Activated CD4-positive, alpha-beta T cell treated with anti-CD3 and anti-CD28 coated beads, Interleukin-2, Interleukin-4, amounts not matched to agents 100 ng/mL and 50 ng/mL, durations not matched to agents 16 hours and 8 hours (primary cell): ENCODE results near the gene RETSAT.
"Not testable (repeated sequence)": the region's sequence is repeated elsewhere in the genome, so short reads cannot be mapped to it uniquely, and the experiment has no call there.

Experiments used
- DNase-seq: peaks from one replicate; pipeline ENCODE4 v3.0.0-alpha.2; 2020; ENCODE audit warnings: low spot score

Gene RETSAT

GRCh38 chr2:85378257-85378656, 23.9 kb upstream of the RETSAT start:
- no peak for DNase-seq

GRCh38 chr2:85377083-85377482, 22.8 kb upstream of the RETSAT start:
- no peak for DNase-seq

- no peak for DNase-seq
Observed at GRCh38 chr2:85376291-85377065, 22.1 kb upstream of the RETSAT start.

GRCh38 chr2:85371045-85371444, 16.7 kb upstream of the RETSAT start:
- DNase-seq, result no peak

GRCh38 chr2:85369500-85369899, 15.2 kb upstream of the RETSAT start:
- no peak for DNase-seq

- no peak for DNase-seq
Observed at GRCh38 chr2:85368921-85369320, 14.6 kb upstream of the RETSAT start.

- DNase-seq, result no peak
Observed at GRCh38 chr2:85367180-85367579, 12.9 kb upstream of the RETSAT start.

GRCh38 chr2:85362653-85363387, 8.5 kb upstream of the RETSAT start:
- not testable (repeated sequence) for DNase-seq

- no peak for DNase-seq
Observed at GRCh38 chr2:85357736-85358135, 3.4 kb upstream of the RETSAT start.

GRCh38 chr2:85356186-85356585, 1.9 kb upstream of the RETSAT start:
- no peak for DNase-seq

GRCh38 chr2:85355521-85355920, 1.2 kb upstream of the RETSAT start:
- no peak for DNase-seq

GRCh38 chr2:85355073-85355410, 714 bp upstream of the RETSAT start:
- no peak for DNase-seq

GRCh38 chr2:85353876-85354285, 447 bp downstream of the RETSAT start:
- DNase-seq, result peak; percentile 17

- no peak for DNase-seq
Observed at GRCh38 chr2:85347599-85347998, 6.7 kb downstream of the RETSAT start.

GRCh38 chr2:85344356-85344954, 9.9 kb downstream of the RETSAT start:
- no peak for DNase-seq

GRCh38 chr2:85343207-85343895, 11.0 kb downstream of the RETSAT start:
- not testable (repeated sequence) for DNase-seq

GRCh38 chr2:85342156-85342555, 12.2 kb downstream of the RETSAT start:
- DNase-seq, result no peak

GRCh38 chr2:85341269-85342029, 12.9 kb downstream of the RETSAT start:
- no peak for DNase-seq

- no peak for DNase-seq
Observed at GRCh38 chr2:85340034-85340892, 14.1 kb downstream of the RETSAT start.

GRCh38 chr2:85334928-85335327, 19.4 kb downstream of the RETSAT start:
- DNase-seq, result no peak

GRCh38 chr2:85333877-85334276, 20.5 kb downstream of the RETSAT start:
- not testable (repeated sequence) for DNase-seq
